K562 (cell line): ENCODE data around the gene FOXP4. TPM values are rescaled to one million over a fixed set of nuclear protein-coding genes. Genes with fewer than 3 reads are reported as not detected.
A peak's percentile ranks its signal among the peaks of the same experiment; 100 is the strongest.

ENCODE experiments used
- ATF7 ChIP-seq: fragments of 450-650 bp; IDR thresholded peaks from 2 replicates; pipeline ENCODE4 v1.7.1; 2014; ENCODE audit warnings: mild to moderate bottlenecking, moderate library complexity
- CLOCK ChIP-seq: fragments of 250-450 bp; sonication (Bioruptor Pico); IDR thresholded peaks from 2 replicates; pipeline ENCODE4 v1.4.0; 2020; ENCODE audit warnings: mild to moderate bottlenecking, moderate library complexity, borderline replicate concordance
- DLX4 ChIP-seq: fragments of 250-450 bp; sonication (Bioruptor Pico); IDR thresholded peaks from 2 replicates; pipeline ENCODE4 v1.6.1; 2021; ENCODE audit warnings: mild to moderate bottlenecking
- HDGF ChIP-seq: fragments of 450-650 bp; IDR thresholded peaks from 2 replicates; pipeline ENCODE4 v1.6.1; 2016
- NCOA1 ChIP-seq: fragments of 450-650 bp; IDR thresholded peaks from 2 replicates; pipeline ENCODE4 v1.6.1; 2016; ENCODE audit warnings: low read depth
- PHF8 ChIP-seq: fragments of 200-600 bp; sonication (generic); IDR thresholded peaks from 2 replicates; pipeline ENCODE4 v1.6.1; 2012; ENCODE audit warnings: mixed run types, mild to moderate bottlenecking, inconsistent platforms, low read length, moderate library complexity, borderline replicate concordance
- RBM22 ChIP-seq: fragments of 200-400 bp; formaldehyde crosslinking; IDR thresholded peaks from 2 replicates; pipeline ENCODE4 v1.6.1; 2018; ENCODE audit warnings: low read length, low read depth; ENCODE audit not compliant: poor library complexity, severe bottlenecking
- RHOXF2B ChIP-seq: fragments of 250-450 bp; sonication (Bioruptor Pico); conservative IDR thresholded peaks from 2 replicates; pipeline ENCODE4 v1.5.1; 2021
- SMARCA4 ChIP-seq: fragments of 450-650 bp; IDR thresholded peaks from 2 replicates; pipeline ENCODE4 v1.6.1; 2016
- XRCC5 ChIP-seq: fragments of 200-400 bp; formaldehyde crosslinking; IDR thresholded peaks from 2 replicates; pipeline ENCODE4 v1.6.1; 2017; ENCODE audit warnings: low read depth, mild to moderate bottlenecking, low read length
- ZNF197 ChIP-seq: fragments of 200-800 bp; sonication (Bioruptor generic); IDR thresholded peaks from 2 replicates; pipeline ENCODE4 v1.6.1; 2016; ENCODE audit warnings: low read depth, missing genetic modification characterization, missing compliant biosample characterization
- ZNF384 ChIP-seq: IDR thresholded peaks from 2 replicates; pipeline ENCODE4 v1.6.1; 2012; ENCODE audit warnings: low read depth, low read length, improper control_type of control experiment
- polyA plus RNA-seq, 8 experiments: library from polyadenylated mRNA; depleted of rRNA in 4 of 8; stranded (reverse) in 5 of 8; unstranded in 3 of 8; fragments of >200 nt; fragmentation: Nextera tagmentation in 2 of 8; fragmentation: Illumina TruSeq in 1 of 8; extraction: Ambion mirVana in 2 of 8; extraction: Trizol in 1 of 8; gene quantifications; 2 replicates each; pipeline versions ENCODE4 v1.2.1 to v1.2.3, GENCODE V29; 2011 to 2014; ENCODE audit warnings: inconsistent platforms in 1 of 8, missing spikeins in 1 of 8
- total RNA-seq, 7 experiments: library from RNA; depleted of rRNA in 6 of 7; stranded (reverse); fragments of >200 nt in 6 of 7; fragmentation: Illumina TruSeq in 2 of 7; extraction: Trizol in 2 of 7; gene quantifications; 2 replicates each; pipeline versions ENCODE4 v1.2.1 to v1.2.3, GENCODE V29; 2011 to 2021; ENCODE audit warnings: low replicate concordance in 1 of 7
- TF ChIP-seq, protein P1 (sequence below), 2 experiments: fragments of 450-650 bp; IDR thresholded peaks; 2 replicates each; pipeline ENCODE4 v1.6.1; 2016; ENCODE audit warnings: mild to moderate bottlenecking in 2 of 2, borderline replicate concordance in 1 of 2, low read depth in 1 of 2, moderate library complexity in 1 of 2
- TF ChIP-seq, protein P2 (sequence below), 3 experiments: fragments of 200-800 bp in 1 of 3; sonication (Bioruptor generic) in 1 of 3; sonication (generic) in 1 of 3; formaldehyde crosslinking in 1 of 3; IDR thresholded peaks; 2 replicates each; pipeline versions ENCODE4 v1.6.1 to v1.8.0; 2016 to 2022; ENCODE audit warnings: mild to moderate bottlenecking in 2 of 3, missing compliant biosample characterization in 2 of 3, missing genetic modification characterization in 2 of 3, missing genetic modification reagents in 1 of 3

Gene FOXP4
- total and polyA plus RNA-seq, 9 of the 15 experiments (the other 6 are each of a cell fraction or from before 2014, with no cell fraction given), result 0.11 to 29.4 (median 2.3) TPM

DNA sequence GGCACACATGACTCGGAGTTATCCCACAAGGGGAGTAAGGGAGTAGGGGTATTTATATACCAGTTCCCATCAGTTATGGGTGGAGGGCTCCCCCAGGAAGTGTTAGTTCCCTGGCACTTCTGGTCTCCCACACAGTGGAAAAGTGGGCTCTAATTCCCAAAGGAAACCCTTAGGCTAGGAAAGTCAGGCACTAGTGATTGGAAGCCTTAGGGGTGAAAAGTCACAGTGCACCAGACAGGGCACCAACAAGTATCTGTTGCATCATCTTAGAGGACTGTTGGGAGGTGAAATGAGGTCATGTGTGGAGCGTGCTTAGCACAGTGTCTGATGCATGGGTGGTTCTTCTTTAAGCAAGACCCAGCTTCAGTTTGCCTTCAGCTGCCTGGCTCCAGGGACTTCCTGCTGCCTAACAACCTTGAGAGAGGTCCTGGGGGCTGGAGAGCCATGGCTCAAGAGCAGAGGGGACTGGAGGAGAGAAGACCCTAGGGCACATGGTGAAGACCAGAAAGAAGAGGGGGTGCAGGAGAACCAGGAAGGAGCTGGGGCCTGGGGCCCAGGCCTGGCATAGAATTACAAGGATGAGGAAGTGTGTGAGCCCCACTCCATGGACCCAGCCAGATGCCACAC is 7.5 kb upstream of the FOXP4 start (continued):
- TF ChIP-seq, protein P1, sequence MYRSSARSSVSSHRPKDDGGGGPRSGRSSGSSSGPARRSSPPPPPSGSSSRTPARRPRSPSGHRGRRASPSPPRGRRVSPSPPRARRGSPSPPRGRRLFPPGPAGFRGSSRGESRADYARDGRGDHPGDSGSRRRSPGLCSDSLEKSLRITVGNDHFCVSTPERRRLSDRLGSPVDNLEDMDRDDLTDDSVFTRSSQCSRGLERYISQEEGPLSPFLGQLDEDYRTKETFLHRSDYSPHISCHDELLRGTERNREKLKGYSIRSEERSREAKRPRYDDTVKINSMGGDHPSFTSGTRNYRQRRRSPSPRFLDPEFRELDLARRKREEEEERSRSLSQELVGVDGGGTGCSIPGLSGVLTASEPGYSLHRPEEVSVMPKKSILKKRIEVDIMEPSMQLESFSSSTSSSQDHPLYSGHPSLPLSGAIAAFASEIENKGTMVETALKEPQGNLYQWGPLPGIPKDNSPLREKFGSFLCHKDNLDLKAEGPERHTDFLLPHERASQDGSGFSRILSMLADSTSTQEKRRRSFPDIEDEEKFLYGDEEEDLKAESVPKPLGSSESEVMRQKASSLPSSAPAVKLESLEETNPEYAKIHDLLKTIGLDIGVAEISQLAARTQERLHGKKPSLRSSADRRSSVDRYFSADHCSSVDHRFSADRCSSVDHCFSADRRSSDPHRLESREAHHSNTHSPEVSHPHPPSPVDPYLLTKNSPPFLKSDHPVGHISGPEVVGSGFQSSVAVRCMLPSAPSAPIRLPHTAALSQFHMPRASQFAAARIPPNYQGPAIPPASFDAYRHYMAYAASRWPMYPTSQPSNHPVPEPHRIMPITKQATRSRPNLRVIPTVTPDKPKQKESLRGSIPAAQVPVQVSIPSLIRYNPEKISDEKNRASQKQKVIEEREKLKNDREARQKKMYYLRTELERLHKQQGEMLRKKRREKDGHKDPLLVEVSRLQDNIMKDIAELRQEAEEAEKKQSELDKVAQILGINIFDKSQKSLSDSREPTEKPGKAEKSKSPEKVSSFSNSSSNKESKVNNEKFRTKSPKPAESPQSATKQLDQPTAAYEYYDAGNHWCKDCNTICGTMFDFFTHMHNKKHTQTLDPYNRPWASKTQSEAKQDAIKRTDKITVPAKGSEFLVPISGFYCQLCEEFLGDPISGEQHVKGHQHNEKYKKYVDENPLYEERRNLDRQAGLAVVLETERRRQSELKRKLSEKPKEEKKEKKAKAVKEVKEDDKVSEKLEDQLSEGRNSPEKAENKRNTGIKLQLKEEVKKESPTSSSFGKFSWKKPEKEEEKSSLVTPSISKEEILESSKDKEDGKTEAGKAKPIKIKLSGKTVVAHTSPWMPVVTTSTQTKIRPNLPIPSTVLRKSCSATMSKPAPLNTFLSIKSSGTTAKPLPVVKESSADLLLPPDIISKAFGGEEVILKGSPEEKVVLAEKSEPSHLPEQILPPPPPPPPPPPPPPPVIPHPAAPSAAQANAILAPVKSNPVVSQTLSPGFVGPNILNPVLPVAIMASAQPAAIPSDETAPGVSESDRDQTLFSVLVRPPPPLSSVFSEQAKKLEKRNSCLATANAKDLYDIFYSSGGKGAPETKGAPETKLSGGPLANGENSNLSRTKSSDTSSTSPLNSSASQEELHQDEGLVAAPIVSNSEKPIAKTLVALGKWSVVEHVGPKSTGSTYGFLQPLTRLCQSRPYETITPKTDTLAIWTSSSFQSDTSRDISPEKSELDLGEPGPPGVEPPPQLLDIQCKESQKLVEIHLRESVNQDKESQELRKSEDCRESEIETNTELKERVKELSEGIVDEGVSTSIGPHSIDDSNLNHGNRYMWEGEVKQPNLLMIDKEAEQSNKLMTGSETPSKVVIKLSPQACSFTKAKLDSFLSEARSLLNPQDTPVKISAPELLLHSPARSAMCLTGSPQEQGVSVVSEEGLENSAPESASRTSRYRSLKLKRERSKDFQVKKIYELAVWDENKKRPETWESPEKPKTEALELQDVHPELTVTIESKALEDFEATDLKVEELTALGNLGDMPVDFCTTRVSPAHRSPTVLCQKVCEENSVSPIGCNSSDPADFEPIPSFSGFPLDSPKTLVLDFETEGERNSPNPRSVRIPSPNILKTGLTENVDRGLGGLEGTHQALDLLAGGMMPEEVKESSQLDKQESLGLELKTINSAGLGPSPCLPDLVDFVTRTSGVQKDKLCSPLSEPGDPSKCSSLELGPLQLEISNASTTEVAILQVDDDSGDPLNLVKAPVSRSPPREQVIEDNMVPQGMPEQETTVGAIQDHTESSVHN (IDR thresholded peaks at IDR 0.05; ENCODE audit: borderline replicate concordance in 1 of 2, low read depth in 1 of 2), result no peak
- TF ChIP-seq PHF8 (no peak), CLOCK (CRISPR knock-in tag) (no peak), RBM22 (no peak), ATF7 (peak; percentile 96), RHOXF2B (no peak), XRCC5 (no peak), HDGF (no peak), SMARCA4 (peak; percentile 35; the same call in 1 of the 2 replicates), ZNF384 (no peak), DLX4 (CRISPR knock-in tag) (no peak), ZNF197 (CRISPR knock-in tag) (no peak), NCOA1 (no peak)
- TF ChIP-seq, protein P2, sequence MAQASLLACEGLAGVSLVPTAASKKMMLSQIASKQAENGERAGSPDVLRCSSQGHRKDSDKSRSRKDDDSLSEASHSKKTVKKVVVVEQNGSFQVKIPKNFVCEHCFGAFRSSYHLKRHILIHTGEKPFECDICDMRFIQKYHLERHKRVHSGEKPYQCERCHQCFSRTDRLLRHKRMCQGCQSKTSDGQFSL (CRISPR knock-in tag; IDR thresholded peaks at IDR 0.05), result peak; percentile 62
- TF ChIP-seq, protein P2 (tag; IDR thresholded peaks at IDR 0.05), result no peak
